Activated CD4-positive, alpha-beta T cell treated with anti-CD3 and anti-CD28 coated beads, Interleukin-10, Interleukin-2, amounts not matched to agents 100 ng/mL and 50 ng/mL, durations not matched to agents 16 hours and 8 hours (primary cell): Measurements from ENCODE around the gene SBK2.
A peak's percentile ranks its signal among the peaks of the same experiment; 100 is the strongest.
"Not testable (repeated sequence)": the region's sequence is repeated elsewhere in the genome, so short reads cannot be mapped to it uniquely, and the experiment has no call there.

ENCODE experiments used
- DNase-seq: peaks from one replicate; pipeline ENCODE4 v3.0.0-alpha.2; 2020

Gene SBK2

GRCh38 chr19:55536951-55537740, at the start of gene SBK2:
TSS of gene SBK2 (minus strand) at chr19:55537133. CDS start at chr19:55536294, 839 bp downstream.
- no peak for DNase-seq

- peak; percentile 24 for DNase-seq
Observed at GRCh38 chr19:55585658-55586339, 48.9 kb upstream of the SBK2 start.

GRCh38 chr19:55584871-55585270, 47.9 kb upstream of the SBK2 start:
- no peak for DNase-seq

- DNase-seq: not testable (repeated sequence)
Observed at GRCh38 chr19:55583897-55584296, 47.0 kb upstream of the SBK2 start.

GRCh38 chr19:55582284-55582683, 45.4 kb upstream of the SBK2 start:
- DNase-seq: not testable (repeated sequence)

- DNase-seq: no peak
Observed at GRCh38 chr19:55581823-55582223, 44.9 kb upstream of the SBK2 start.

- DNase-seq: peak; percentile 21
Observed at GRCh38 chr19:55581145-55581822, 44.4 kb upstream of the SBK2 start.

GRCh38 chr19:55580628-55581144, 43.8 kb upstream of the SBK2 start, which contains the start of gene ZNF579:
TSS of gene ZNF579 (minus strand) at chr19:55580848. CDS start at chr19:55579639, 1,209 bp downstream.
- DNase-seq: peak; percentile 85

GRCh38 chr19:55579766-55580621, 43.1 kb upstream of the SBK2 start:
- DNase-seq: no peak

- DNase-seq: no peak
Observed at GRCh38 chr19:55578761-55579747, 42.1 kb upstream of the SBK2 start.

GRCh38 chr19:55578031-55578760, 41.3 kb upstream of the SBK2 start:
- DNase-seq: no peak

- DNase-seq: no peak
Observed at GRCh38 chr19:55576746-55577145, 39.8 kb upstream of the SBK2 start.

- not testable (repeated sequence) for DNase-seq
Observed at GRCh38 chr19:55573929-55574328, 37.0 kb upstream of the SBK2 start.

GRCh38 chr19:55569477-55569876, 32.5 kb upstream of the SBK2 start:
- DNase-seq: not testable (repeated sequence)

GRCh38 chr19:55567708-55568328, 30.9 kb upstream of the SBK2 start:
- no peak for DNase-seq

- no peak for DNase-seq
Observed at GRCh38 chr19:55566823-55567222, 29.9 kb upstream of the SBK2 start.

- no peak for DNase-seq
Observed at GRCh38 chr19:55563261-55563690, 26.3 kb upstream of the SBK2 start.

GRCh38 chr19:55559684-55560083, 22.8 kb upstream of the SBK2 start:
- DNase-seq: no peak

GRCh38 chr19:55554741-55555152, 17.8 kb upstream of the SBK2 start:
- DNase-seq: no peak

- DNase-seq: no peak
Observed at GRCh38 chr19:55554302-55554701, 17.4 kb upstream of the SBK2 start.
